Activated CD4-positive, alpha-beta T cell treated with anti-CD3 and anti-CD28 coated beads for 1 hour (primary cell): ENCODE data around the gene CLRN1.

ENCODE experiments used
- DNase-seq: peaks from one replicate; pipeline ENCODE4 v3.0.0-alpha.2; 2020

Gene CLRN1

DNA sequence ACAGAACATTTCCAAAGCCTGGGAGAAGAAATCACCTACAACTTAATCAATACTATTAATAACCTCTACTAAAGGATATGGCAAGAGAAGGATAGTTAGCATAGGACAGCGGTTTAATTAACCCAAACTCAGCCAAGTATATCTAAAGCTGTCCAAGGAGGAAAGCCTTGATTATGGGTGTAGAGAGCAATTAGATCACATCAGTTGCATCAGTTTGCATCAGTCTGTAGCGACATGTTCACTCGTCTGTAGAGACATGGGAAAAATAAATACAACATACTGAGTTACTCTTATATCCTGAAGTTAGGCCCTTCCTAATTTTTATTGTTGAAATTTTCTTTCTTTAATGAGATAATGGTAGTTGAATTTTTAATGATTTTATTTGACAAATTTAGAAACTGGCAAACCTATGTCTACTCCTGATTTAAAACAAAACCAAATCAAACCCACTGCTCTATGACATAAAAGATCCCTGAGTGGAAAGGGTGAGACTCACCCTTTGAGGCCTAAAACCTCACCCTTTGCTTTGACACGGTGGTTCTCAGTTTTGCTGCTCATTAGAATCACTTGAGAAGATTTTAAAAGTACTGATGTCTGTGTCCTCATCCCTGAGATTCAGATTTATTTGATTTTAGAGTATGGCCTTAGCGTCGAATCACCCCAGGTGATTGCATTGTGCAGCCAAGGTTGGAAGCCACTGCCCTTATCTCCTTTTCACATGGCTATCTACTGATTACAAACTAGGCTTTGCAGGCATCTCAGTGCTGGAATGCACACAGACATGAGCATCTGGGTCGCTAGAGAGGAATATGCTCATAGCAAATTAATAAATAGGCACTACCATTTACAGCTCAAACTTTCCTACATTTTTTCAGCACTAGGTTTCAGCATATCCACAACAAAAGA, 2.8 kb upstream of the CLRN1 start:
- DNase-seq = no peak

DNA sequence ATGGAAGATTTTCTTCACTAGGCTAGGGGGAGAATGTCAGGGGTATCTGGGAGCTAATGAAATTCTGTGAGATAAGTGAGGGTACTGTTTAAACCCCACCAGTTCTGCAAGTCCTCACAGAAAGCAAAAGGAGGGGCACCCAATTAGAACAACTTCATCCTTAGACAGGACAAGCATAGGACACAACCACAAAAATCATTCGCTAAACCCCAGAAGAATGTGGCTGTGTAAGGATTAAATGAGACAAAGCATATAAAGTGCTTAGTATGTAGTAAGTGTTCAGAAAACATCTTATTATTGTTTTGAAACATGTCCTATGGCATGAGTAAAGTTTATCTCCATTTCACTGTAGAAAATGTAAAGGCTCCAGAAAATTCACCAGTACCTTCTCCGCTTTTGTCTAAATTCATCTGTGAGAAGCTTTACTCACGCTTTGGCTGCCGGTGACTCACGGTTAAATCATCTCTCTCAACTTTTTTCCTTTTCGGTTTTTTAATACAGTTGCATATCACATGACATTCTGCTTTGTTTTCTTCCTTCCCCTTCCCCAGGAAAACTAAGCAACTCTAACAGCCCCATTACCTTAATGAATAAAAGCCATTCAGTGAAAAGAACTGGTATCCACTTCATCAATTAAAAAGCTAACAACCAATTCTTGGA, 1.7 kb downstream of the CLRN1 start:
- DNase-seq = no peak

DNA sequence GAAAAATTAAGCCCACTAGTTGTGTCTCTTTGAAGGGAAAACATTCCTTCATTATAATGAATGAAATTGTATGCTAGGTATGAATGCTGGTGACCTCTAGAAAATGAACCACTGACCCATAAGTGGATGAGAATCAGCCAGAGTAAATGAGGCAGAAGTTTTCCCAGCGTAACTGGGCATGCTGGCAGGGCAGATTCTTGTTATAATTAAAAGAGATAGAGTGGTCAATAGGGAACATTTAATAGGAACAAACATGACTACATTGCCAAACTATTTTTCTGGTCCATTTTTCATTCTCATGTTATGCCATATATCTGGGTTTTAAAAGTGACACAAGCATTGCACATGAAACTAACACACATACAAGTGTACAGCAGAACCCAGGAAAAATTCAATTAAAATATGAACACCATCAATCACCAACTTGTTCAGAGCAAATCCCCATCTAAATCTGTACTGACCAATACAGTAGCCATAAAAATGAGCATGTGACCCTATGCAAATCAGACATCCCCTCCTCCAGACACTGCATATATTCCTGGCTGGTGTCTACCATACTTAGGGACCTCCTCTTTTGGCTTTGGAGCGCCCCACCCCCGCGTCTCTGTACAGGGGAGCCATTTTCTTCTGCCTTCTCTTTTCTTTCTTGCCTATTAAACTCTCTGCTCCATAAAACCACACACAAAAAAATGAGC, 4.0 kb downstream of the CLRN1 start:
- DNase-seq = no peak

DNA sequence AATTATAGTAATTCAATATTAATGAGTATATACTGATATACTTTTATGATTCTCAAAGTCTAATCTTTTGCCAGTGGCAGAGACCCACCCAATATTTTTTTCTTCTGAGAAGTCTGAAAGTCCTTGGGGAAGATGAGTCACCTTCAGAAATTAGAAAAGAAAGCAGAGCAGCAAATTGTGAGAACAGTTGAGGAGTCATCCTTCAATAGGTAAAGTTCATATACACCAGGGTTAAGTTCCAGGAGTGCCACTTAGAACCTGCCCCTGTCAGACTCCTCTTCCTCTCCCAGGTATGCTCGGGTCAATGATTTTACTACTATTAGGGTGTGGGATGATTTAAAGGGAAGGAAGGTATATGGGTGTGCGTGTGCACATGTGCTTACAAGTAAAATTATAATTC, 7.1 kb downstream of the CLRN1 start:
- no peak for DNase-seq

DNA sequence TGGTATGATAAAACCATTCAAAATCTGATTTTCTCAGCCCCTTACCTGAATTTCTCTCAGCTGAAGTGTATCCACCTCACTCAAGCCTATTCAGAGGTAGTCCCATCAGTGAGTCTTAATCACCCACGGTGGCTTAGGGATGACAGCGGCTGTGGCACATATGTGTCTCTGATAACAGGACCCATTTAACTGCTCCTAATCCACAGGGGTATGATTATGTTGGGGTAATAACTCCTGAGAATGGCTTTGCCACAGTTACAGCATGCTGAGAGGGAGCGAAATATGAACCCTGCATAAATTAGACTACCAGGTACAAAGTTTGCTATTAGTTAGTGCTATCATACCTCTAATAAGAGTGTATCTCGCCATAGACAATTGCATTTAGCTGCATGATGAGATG, 10.6 kb downstream of the CLRN1 start:
- no peak for DNase-seq

DNA sequence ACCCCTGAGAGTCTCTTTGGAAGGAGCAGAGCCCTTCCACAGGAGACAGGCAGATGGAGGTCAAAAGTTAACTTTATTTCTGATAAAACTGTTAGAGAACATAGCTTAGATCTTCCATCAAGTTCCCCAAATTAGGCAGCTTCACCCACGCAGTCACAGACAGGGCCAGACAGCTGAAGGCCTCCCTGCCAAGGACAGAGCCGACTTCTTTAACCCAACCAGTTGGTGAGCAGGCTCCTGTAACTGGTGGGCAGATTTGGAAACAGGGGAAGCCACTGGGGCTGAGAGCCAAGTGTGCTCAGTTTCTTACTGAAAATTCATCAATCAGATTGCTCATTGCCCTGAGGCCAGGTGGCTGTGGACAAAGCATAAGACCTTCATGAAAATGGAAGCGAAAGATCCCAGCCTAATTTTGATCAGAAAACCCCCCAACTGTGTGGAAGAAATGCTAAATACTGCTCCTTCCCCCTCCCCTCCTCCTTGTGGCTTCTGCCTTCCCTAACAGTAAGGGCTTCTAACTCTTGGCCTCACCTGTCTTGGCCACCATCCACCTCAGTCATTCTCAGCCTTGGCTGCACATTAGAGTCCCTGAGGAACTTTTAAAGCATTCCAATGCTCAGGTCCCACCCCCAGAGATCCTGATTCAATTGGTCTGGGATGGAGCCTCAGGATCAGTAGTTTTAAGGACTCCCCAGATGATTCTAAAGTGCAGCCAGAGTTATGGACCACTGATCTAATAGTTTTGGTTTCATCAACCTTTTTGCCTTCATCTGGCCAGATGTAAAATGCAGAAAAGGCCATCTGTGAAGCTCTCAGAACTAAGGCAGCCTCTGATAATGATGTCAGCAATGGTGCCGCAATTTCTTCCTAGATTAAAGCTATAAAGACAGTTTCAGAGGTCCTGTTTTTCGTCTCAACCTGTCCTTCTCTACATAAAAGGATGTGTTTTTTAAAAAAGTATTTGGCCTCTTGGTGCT, 11.5 kb downstream of the CLRN1 start:
- DNase-seq = no peak

DNA sequence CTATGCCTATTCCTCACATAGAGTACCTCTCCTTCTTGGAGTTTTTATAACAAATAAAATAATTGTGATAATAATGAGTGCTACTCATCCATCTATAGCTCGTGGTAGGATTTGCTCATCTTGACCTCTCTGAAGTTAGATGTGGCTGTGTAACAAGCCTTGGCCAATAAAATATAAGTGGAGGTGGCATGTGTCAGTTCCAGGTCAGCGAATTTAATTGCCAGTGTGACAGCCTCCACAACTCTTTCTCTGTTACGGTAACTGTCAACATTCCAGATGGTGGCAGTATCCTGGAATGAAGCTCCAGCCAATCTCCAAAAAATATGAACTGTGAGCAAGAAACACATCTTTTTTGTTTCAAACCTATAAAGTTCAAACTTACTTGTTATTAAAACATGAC, 13.8 kb downstream of the CLRN1 start:
- DNase-seq = no peak

DNA sequence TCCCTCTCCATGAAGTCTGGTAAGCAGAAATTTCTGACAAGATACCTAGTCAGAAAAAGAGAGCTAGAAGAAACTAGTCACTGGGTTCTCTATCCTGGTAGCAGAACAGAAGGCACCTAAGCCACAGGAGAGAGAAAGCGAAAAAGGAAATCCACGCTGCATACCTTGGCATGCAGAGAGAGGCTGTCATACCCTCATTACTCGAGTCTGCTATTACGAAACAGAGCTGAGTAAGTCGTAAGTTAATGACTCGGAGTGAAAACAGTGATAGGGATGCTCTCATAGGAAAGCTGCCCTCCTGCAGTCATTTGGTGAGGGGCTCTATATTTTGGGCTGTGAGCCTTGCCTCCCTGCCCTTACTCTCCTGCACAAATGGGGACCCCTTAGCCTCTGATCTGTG, 16.2 kb downstream of the CLRN1 start:
- DNase-seq = no peak

DNA sequence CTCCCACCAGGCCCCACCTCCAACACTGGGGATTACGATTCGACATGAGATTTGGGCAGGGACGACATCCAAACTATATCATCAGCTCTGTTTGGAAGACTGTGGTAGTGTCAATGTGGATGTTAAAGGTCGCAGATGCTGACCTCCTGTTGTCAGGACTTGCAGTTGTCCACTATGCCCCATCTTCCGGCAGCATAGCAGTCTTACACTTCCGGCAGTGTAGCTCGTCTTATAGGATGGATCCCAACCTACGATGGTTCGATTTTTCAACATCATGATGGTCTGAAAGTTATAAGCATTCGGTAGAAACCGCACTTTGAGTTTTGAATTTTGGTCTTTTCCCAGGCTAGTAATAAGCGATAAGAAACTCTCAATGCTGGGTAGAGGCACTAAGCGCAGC, 20.6 kb downstream of the CLRN1 start:
- no peak for DNase-seq

DNA sequence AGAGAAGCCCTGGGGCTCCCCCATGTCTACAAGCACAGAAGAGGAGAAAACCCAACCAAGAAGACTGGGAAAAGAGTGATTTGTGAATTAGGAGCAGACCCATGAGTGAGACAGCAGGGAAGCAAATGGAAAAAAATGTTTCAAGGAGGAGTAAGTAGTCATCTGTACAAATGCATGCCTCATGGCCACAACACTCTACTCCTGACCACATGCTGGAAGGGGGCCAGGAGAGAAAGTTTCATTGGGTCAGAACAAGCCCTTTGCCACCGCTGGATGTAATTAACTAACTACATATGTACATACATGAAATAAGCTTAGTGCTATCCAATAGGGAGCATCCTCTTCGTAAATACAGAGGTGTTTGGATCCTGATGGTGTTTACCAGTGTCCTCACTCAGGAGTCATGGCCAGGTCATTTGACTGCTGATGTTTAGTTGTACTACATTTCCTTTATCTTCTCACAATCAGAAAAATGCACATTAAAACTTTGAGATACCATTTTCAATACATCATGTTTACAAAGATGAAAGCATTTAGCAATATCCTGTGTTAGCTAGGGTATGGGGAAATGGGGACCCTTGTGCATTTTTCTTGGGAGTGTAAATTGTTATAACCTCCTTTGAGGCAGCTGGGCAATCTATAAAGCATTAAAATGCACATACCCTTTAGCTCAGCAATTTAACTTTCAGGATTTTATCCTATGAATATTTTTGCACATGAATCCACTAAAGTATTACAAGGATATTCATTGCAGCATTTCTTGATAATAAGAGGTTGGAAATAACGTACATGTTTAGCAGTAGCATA, 27.1 kb downstream of the CLRN1 start:
- DNase-seq = no peak

DNA sequence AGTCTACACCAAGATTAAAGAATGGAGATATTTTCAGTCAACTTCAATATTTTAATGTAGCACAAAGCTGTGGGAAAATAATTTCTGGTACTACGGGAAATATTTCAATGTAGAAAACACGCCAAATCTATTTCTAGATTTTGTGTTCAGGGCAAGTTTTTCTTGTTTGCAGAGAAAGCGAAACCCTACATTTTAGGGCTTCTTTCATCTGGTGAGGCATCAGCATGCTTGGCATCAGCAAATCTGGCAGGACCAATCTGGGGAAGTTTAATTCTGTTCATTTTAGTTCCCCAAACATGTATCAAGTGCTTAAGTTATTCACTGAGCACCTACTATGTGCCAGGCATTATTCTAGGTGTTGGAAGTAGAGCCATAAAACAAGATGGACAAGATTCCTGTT, 30.3 kb downstream of the CLRN1 start:
- DNase-seq = no peak

DNA sequence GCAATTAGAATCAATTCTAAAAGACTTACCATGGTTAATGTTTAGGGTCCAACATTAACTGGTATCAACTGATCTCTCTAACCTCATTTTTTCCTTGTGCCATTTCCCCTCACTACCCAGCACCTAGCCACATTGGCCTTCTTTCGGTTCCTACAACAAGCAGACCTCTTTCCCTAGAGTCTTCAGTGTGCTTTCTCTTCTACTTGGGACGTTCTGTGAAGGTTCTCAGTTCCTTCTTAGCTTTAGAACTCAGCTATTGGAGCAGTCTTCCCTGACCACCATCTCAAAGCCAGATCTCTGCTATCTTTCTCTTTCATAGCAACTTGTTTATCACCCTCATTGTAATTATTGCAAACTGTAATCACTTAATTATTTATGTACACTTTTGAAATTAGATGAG, 35.8 kb downstream of the CLRN1 start:
- no peak for DNase-seq

DNA sequence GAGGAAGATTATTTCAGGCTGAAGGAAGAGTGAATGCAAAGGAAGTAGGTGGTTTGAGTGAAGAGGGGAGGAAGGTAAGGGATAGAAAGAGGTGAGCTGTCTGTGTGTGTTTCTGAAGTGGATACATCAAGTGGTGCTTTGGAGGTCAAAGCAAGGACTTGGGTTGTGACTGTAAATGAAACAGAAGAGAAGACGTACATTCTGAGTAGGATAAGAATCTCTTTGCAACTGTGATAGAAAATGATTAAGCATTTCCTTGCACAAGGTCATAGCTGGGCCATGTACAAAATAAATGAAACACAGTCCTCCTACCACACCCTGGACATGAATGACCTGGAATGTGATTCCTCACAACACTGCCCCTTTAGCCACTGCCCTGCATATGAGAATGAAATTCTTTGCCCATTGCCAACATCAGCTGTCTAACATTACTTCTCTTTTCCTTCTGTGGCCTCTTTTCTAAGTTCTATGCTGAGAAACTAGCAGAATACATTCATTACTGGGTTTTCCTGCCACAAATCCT, 39.0 kb downstream of the CLRN1 start:
- DNase-seq = no peak

DNA sequence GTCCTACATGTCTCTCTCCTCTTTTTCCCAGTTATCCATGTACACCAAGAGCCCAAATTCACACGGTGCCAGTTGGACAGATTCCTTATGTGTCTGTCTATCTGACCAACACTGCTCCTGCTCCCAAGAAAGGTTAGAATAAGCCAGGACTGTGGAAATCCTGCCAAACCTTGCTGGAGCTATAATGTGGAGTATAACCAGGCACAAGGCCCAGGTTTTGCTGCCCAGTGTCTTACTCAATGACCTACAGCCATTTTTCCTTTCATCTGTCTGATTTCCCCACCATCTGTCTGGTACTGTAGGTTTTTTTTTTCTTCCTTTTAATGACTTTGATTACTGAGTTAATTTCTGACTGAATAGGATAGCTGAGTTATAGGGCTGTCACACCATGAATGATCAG, 40.8 kb downstream of the CLRN1 start:
- DNase-seq = no peak

DNA sequence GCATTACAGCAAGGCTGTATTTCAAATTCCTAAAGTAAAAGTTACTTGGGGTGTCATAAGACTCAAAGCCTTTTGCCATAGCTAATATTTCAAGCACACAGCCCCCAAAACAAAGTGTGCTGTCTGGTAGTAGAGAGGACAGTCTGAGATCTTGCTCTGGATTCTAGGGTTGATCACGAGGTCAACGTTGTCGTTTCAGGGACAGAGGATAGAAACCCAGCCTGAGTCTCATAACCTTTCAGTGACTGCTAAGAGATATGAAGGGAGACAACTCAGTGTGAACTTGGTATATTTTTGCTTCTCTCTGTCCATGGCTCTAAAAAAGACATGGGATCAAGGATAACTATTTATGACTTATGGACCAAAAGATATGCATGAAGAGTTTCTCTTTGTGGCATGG, 41.7 kb downstream of the CLRN1 start:
- DNase-seq = no peak

DNA sequence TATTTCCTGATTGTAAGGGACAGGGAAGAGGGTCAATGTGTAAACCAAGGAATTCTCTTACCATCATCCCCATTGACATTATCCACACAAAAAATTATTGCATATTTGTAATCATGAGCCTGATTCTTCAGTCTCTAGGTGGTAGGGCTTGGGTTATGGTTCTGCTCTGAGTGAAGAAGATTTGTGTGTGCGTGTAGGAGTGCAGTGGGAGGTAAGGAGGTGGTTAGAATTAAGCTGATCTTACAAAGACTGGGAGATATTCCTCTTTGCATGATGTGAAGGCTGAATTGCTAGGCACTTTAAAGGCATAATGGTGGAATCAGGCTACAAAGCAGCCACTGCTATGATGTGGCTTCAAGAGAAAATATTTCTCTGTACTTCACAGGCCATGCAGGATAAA, 44.3 kb downstream of the CLRN1 start:
- DNase-seq = no peak

DNA sequence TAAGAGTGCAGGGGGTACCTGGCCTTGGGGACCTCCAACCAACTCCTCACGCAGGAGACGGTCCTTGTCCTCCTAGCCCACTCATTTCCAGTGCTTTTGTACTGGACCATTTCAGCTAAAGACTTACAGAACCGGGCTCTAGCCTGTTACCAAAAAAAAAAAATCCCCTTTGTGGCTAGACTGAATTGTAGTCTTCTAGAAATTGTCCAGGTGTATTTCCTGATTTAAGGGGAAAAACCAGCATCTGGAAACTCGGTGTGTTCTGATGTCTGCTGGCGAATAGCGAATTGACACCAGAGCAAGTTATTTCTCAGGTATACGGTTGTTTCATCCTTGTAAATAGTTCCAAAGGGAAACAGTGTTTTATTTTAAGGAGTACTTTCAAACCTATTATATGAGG, 46.2 kb downstream of the CLRN1 start:
- no peak for DNase-seq

DNA sequence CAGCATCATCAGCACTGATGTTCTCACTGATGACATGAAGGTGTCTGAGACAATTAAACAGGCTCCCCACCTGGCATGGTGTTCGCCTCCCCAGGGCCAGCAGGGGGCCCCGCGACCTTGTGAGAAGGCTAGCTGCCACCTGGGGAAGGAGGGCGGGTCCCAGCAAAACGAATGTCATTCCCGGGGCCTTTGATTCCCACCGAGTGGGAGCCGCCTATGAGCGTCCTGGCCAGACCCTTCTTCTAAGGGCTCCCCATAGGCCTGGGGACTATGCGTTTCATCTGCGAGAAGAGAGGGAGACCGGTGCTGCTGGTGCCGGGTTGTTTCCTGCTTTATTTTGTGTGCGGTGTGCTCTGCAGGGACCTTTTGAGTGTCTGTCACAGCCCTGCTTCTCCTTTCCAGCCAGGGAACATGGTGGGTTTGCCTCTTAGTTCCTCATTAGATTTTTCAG, 46.8 kb downstream of the CLRN1 start:
- peak; percentile 19 for DNase-seq

DNA sequence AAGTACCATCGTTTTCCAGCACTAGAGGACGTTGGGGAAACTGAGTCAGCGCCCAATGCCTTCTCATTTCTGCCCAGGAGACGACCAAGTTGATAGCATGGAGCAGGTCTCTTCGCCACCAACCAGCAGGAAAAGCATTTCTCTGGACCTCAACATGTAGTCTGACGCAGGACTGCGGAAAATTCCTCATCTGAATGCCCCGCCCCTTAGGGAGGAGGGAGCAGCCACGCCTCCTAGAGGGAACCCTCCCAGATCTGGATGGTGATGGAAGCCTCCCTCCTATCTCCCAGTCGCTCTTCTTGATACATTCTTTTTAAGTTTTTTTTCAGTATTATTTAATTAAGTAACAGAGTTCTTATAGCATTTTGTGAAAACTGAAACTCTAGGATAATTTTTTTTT, 49.9 kb downstream of the CLRN1 start:
- no peak for DNase-seq

DNA sequence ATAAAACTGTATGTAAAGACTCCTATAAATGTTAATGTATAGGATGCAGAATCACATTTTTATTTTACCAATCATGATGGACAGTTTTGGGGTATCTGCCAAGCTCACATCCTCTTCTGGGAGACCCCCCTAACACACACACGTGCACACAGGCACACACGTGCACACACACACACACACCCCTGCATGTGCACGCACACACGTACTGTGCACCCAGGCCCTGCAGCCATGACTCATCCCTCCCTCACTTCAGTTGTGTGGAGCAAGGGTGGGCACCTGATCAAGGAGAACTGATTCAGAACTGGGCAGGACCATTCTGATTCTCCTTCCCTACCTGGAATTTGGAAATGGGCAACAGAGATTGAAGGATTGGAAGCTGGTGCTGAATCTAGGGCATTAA, 51.3 kb downstream of the CLRN1 start:
- DNase-seq = no peak

DNA sequence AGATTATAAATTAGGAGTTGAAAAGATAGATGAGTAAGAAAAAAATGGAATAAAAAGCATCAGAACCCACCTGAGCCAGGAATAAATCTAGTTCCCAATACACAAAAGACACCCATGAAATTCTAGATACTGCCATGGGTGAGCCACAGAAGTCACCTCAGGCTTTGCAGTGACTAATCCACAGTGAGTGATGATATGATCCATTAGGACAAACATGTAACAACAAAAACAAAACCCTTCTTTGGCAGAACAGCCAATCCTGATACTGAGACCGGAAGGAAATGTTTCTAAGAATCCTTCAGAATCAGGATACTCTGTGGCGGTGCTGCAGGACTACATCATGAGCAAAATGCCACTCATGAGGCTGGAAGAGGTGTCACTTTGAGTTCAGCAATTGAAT, 52.3 kb downstream of the CLRN1 start:
- no peak for DNase-seq

DNA sequence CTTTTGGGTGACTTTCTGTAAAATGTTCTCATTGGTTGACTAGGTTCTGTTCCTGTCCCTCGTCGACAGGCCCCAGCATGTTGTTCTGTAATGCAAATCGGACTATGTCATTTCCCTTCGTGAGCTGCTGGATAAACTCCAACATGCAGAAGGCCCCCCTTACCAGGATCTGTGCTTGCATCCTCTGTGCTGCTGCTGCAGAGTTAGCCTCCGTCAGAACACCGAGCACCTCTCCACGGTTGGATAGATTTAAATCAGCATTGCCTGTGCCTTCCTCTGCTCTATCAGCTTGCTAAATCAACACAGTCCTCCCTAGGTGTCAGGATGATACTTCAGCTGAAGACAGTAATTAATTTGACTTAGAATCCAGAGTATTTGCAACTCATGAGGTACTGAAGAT, 54.6 kb downstream of the CLRN1 start:
- DNase-seq = no peak
